ENCODE data around the gene RLN2. TPM values are rescaled to one million over a fixed set of nuclear protein-coding genes. Genes with fewer than 3 reads are reported as not detected.
"Not testable (repeated sequence)": the region's sequence is repeated elsewhere in the genome, so short reads cannot be mapped to it uniquely, and the experiment has no call there.

The RLN2 gene
- 1 to 10 TPM; 3.1 to 3.6 (median 3.2) TPM for polyA plus RNA-seq (ENCODE audit: insufficient read length in 3 of 3)
- long read RNA-seq, donor 1, result 0 reads
- long read RNA-seq, donor 2, result 0 reads
- long read RNA-seq, donor 3, result 0 reads
- long read RNA-seq, donor 4, result 0 reads
- long read RNA-seq, donor 5, result 0 reads
- long read RNA-seq, donor 6, result 0 reads
- long read RNA-seq, donor 7, result 0 reads
- long read RNA-seq, donor 8, partial matches to known transcripts, result 6 of 6 reads
- long read RNA-seq, donor 8, other reads (novel, unspliced or antisense), result 0 of 6 reads
- long read RNA-seq, donor 9, result 0 reads
- long read RNA-seq, donor 10, result 0 reads
- long read RNA-seq, donor 11, result 0 reads
- long read RNA-seq, donor 12, result 0 reads
- long read RNA-seq, donor 13, result 0 reads
- long read RNA-seq, donor 14, result 0 reads
- long read RNA-seq, donor 15, result 0 reads
- long read RNA-seq, donor 16, partial matches to known transcripts, result 5 of 5 reads
- long read RNA-seq, donor 16, other reads (novel, unspliced or antisense), result 0 of 5 reads

- DNase-seq (ENCODE audit: extremely low read depth in 1 of 11, low read depth in 9 of 11, low spot score in 4 of 11), result peak in 1 of 11 donors; percentile 2
These were observed at the start of gene RLN2 for GRCh38 chr9:5303840-5304795. Gene RLN2, minus strand, starts transcription at chr9:5304716. Its CDS starts 136 bp downstream, at chr9:5304580.

- DNase-seq (ENCODE audit: extremely low read depth in 1 of 11, low read depth in 9 of 11, low spot score in 4 of 11), result no peak
These were observed 49.7 kb upstream of the RLN2 start for GRCh38 chr9:5354184-5354583.

- DNase-seq (ENCODE audit: extremely low read depth in 1 of 11, low read depth in 9 of 11, low spot score in 4 of 11), result no peak
These were observed 48.2 kb upstream of the RLN2 start for GRCh38 chr9:5352637-5353248.

GRCh38 chr9:5338992-5339981, 34.8 kb upstream of the RLN2 start, which contains the start of gene RLN1:
Gene RLN1, minus strand, starts transcription at chr9:5339876. Its CDS starts 130 bp downstream, at chr9:5339746.
- peak in 1 of 11 donors; percentile 5 for DNase-seq (ENCODE audit: extremely low read depth in 1 of 11, low read depth in 9 of 11, low spot score in 4 of 11)

- no peak for DNase-seq (ENCODE audit: extremely low read depth in 1 of 11, low read depth in 9 of 11, low spot score in 4 of 11)
These were observed 32.2 kb upstream of the RLN2 start for GRCh38 chr9:5336688-5337087.

GRCh38 chr9:5331276-5331675, 26.8 kb upstream of the RLN2 start:
- DNase-seq (ENCODE audit: extremely low read depth in 1 of 11, low read depth in 9 of 11, low spot score in 4 of 11), result not testable (repeated sequence)

GRCh38 chr9:5326893-5327548, 22.5 kb upstream of the RLN2 start:
- DNase-seq (ENCODE audit: extremely low read depth in 1 of 11, low read depth in 9 of 11, low spot score in 4 of 11), result no peak

- DNase-seq (ENCODE audit: extremely low read depth in 1 of 11, low read depth in 9 of 11, low spot score in 4 of 11), result no peak
These were observed 21.7 kb upstream of the RLN2 start for GRCh38 chr9:5326187-5326586.

GRCh38 chr9:5321601-5322000, 17.1 kb upstream of the RLN2 start:
- not testable (repeated sequence) for DNase-seq (ENCODE audit: extremely low read depth in 1 of 11, low read depth in 9 of 11, low spot score in 4 of 11)

GRCh38 chr9:5321058-5321457, 16.5 kb upstream of the RLN2 start:
- DNase-seq (ENCODE audit: extremely low read depth in 1 of 11, low read depth in 9 of 11, low spot score in 4 of 11), result no peak

- DNase-seq (ENCODE audit: extremely low read depth in 1 of 11, low read depth in 9 of 11, low spot score in 4 of 11), result not testable (repeated sequence)
These were observed 11.9 kb upstream of the RLN2 start for GRCh38 chr9:5316406-5316805.

- DNase-seq (ENCODE audit: extremely low read depth in 1 of 11, low read depth in 9 of 11, low spot score in 4 of 11), result no peak
These were observed 10.8 kb upstream of the RLN2 start for GRCh38 chr9:5315187-5315923.

GRCh38 chr9:5310851-5311250, 6.3 kb upstream of the RLN2 start:
- no peak for DNase-seq (ENCODE audit: extremely low read depth in 1 of 11, low read depth in 9 of 11, low spot score in 4 of 11)

GRCh38 chr9:5305741-5306140, 1.2 kb upstream of the RLN2 start:
- no peak for DNase-seq (ENCODE audit: extremely low read depth in 1 of 11, low read depth in 9 of 11, low spot score in 4 of 11)

- no peak for DNase-seq (ENCODE audit: extremely low read depth in 1 of 11, low read depth in 9 of 11, low spot score in 4 of 11)
These were observed 3.0 kb downstream of the RLN2 start for GRCh38 chr9:5301544-5301943.

GRCh38 chr9:5292141-5292540, 12.4 kb downstream of the RLN2 start:
- no peak for DNase-seq (ENCODE audit: extremely low read depth in 1 of 11, low read depth in 9 of 11, low spot score in 4 of 11)

- DNase-seq (ENCODE audit: extremely low read depth in 1 of 11, low read depth in 9 of 11, low spot score in 4 of 11), result no peak
These were observed 15.9 kb downstream of the RLN2 start for GRCh38 chr9:5288591-5288990.
